Measurements from ENCODE around the gene LRRC31. TPM values are rescaled to one million over a fixed set of nuclear protein-coding genes. Genes with fewer than 3 reads are reported as not detected.

The LRRC31 gene
- total RNA-seq, 3 donors from 2014 or later: 0.29 to 7.5 TPM; not detected in 1

DNA sequence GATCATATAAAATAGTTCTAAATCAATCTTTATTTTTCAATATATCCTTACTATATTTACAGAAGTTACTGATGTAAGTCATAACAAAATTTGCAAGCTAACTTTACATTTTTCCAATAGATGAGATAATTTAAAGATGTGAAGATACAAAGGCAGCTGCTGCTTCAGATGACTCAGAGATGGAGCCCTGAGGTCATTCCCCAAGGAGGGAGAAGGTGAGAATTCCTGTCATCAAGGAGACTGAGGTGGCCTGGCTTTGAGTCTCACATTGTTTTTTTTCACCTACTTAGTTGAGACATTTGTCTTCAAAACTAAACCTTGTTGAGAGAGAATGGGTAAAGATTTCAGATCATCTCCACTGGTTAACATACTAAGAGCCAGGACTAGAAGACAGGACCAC is 37.7 kb upstream of the LRRC31 start:
- no peak overlapping the region for H3K4me3 ChIP-seq
- no peaks in the 10 kb centered on the region for H3K36me3 ChIP-seq
- H3K27me3 ChIP-seq: no peaks in the 10 kb centered on the region
- intact Hi-C loops (cut with DNase I; ENCODE audit: low total_unique reads): no loop called here
- no peak overlapping the region for H3K27ac ChIP-seq
- TF ChIP-seq, protein P1, sequence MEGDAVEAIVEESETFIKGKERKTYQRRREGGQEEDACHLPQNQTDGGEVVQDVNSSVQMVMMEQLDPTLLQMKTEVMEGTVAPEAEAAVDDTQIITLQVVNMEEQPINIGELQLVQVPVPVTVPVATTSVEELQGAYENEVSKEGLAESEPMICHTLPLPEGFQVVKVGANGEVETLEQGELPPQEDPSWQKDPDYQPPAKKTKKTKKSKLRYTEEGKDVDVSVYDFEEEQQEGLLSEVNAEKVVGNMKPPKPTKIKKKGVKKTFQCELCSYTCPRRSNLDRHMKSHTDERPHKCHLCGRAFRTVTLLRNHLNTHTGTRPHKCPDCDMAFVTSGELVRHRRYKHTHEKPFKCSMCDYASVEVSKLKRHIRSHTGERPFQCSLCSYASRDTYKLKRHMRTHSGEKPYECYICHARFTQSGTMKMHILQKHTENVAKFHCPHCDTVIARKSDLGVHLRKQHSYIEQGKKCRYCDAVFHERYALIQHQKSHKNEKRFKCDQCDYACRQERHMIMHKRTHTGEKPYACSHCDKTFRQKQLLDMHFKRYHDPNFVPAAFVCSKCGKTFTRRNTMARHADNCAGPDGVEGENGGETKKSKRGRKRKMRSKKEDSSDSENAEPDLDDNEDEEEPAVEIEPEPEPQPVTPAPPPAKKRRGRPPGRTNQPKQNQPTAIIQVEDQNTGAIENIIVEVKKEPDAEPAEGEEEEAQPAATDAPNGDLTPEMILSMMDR (IDR thresholded peaks at IDR 0.05): no peak
- TF ChIP-seq POLR2A (IDR thresholded peaks at IDR 0.05) (no peak), POLR2AphosphoS5 (IDR thresholded peaks at IDR 0.05) (no peak)
- H3K9me3 ChIP-seq: peaks cover 0 to 2% of the 10 kb centered on the region in 2 donors
- DNase-seq (ENCODE audit: low spot score in 2 of 2): no peak
- H3K4me1 ChIP-seq: no peaks in the 10 kb centered on the region

DNA sequence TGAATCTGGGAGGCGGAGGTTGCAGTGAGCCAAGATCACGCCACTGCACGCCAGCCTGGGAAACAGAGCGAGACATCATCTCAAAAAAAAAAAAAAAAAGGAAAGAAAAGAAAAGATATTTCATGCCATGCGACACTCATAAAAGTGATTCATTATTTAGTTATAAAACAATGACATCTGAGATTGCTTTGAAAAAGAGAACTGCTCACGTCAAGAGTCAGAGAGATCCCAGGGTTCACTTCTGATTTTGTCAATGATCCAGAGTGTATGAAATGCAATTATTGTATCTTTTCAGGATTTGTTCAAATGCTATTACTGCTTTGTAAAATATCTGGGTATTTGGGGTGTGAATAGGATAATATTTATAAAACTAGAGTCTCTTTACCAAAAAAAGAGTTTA is 35.7 kb upstream of the LRRC31 start:
- Histone ChIP-seq H3K27me3 (no peaks in the 10 kb centered on the region), H3K4me3 (no peak overlapping the region), H3K36me3 (no peaks in the 10 kb centered on the region), H3K9me3 (peaks cover 15 to 22% of the 10 kb centered on the region in 2 donors), H3K27ac (no peak overlapping the region), H3K4me1 (no peaks in the 10 kb centered on the region)
- intact Hi-C loops (cut with DNase I; ENCODE audit: low total_unique reads): no loop called here
- TF ChIP-seq POLR2A (IDR thresholded peaks at IDR 0.05) (no peak), POLR2AphosphoS5 (IDR thresholded peaks at IDR 0.05) (no peak)
- TF ChIP-seq, protein P1 (IDR thresholded peaks at IDR 0.05): no peak
- DNase-seq (ENCODE audit: low spot score in 2 of 2): no peak

DNA sequence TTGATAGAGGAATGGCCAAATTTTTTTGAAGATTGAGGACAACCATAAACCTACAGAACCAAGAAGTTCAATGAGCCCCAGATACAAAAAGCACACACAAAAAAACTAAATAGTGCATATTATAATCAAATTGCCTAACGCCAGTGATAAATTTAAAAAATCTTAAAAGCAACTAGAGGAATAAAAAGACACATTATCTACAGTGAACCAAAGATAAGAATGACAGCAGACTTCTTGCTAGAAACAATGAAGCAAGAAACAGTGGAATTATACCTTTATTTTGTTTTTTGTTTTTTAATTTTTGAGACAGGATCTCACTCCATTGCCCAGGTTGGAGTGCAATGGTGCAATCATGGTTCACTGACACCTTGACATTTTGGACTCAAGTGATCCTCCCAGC is 31.7 kb upstream of the LRRC31 start:
- intact Hi-C loops (cut with DNase I; ENCODE audit: low total_unique reads): no loop called here
- H3K4me1 ChIP-seq: no peaks in the 10 kb centered on the region
- H3K27ac ChIP-seq: no peak overlapping the region
- no peaks in the 10 kb centered on the region for H3K27me3 ChIP-seq
- no peak for DNase-seq (ENCODE audit: low spot score in 2 of 2)
- H3K4me3 ChIP-seq: no peak overlapping the region
- TF ChIP-seq, protein P1 (IDR thresholded peaks at IDR 0.05): no peak
- TF ChIP-seq POLR2AphosphoS5 (IDR thresholded peaks at IDR 0.05): no peak
- TF ChIP-seq POLR2A (IDR thresholded peaks at IDR 0.05): no peak
- H3K9me3 ChIP-seq: peaks cover 15 to 23% of the 10 kb centered on the region in 2 donors
- H3K36me3 ChIP-seq: no peaks in the 10 kb centered on the region

DNA sequence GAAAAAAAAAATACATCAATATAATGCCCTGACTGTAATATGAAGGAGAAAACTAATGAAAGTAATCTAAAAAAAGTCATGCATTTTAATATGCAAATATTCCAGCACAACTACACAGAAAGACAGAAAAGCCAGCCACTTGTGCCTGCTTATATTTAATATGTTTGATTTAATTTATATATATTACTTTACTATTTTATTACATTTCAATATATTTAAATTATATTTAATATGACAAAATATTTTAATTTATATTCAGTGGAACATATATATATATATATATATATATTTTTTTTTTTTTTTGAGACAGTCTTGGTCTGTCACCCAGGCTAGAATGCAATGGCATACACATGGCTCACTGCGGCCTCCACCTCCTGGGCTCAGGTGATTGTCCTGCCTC is 27.5 kb upstream of the LRRC31 start:
- intact Hi-C loops (cut with DNase I; ENCODE audit: low total_unique reads): no loop called here
- DNase-seq (ENCODE audit: low spot score in 2 of 2): no peak
- no peak overlapping the region for H3K27ac ChIP-seq
- H3K4me3 ChIP-seq: no peak overlapping the region
- no peaks in the 10 kb centered on the region for H3K4me1 ChIP-seq
- TF ChIP-seq POLR2AphosphoS5 (IDR thresholded peaks at IDR 0.05): no peak
- no peak for TF ChIP-seq POLR2A (IDR thresholded peaks at IDR 0.05)
- TF ChIP-seq, protein P1 (IDR thresholded peaks at IDR 0.05): no peak
- no peaks in the 10 kb centered on the region for H3K27me3 ChIP-seq
- H3K36me3 ChIP-seq: no peaks in the 10 kb centered on the region
- H3K9me3 ChIP-seq: peaks cover 15 to 19% of the 10 kb centered on the region in 2 donors

DNA sequence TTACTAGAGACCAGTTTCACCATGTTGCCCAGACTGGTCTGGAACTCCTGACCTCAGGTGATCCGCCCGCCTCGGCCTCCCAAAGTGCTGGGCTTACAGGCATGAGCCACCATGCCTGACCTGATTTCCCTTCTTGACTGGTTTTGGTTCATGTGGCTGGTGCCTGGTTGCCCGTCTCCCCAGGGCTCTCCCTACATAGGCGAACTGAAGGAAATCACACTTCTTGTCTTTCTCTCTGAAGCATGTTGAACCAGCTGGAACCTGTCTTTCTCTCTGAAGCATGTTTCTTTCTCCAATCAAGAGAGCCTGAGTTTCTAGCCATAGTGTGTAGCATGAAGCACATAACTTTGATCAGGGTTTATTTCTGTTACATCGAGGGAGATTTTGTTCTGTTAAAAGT is 25.3 kb upstream of the LRRC31 start:
- intact Hi-C loops (cut with DNase I; ENCODE audit: low total_unique reads): no loop called here
- no peak for DNase-seq (ENCODE audit: low spot score in 2 of 2)
- Histone ChIP-seq H3K9me3 (no peaks in the 10 kb centered on the region), H3K27me3 (no peaks in the 10 kb centered on the region), H3K36me3 (no peaks in the 10 kb centered on the region), H3K4me3 (no peak overlapping the region), H3K27ac (no peak overlapping the region), H3K4me1 (no peaks in the 10 kb centered on the region)
- no peak for TF ChIP-seq POLR2A (IDR thresholded peaks at IDR 0.05)
- no peak for TF ChIP-seq POLR2AphosphoS5 (IDR thresholded peaks at IDR 0.05)
- TF ChIP-seq, protein P1 (IDR thresholded peaks at IDR 0.05): no peak
